Epithelial cell of proximal tubule (primary cell): ENCODE data around the gene B9D1. TPM values are rescaled to one million over a fixed set of nuclear protein-coding genes. Genes with fewer than 3 reads are reported as not detected.
A peak's percentile ranks its signal among the peaks of the same experiment; 100 is the strongest.

Experiments
- DNase-seq: peaks from one replicate; pipeline ENCODE4 v3.0.0-alpha.2; 2011; ENCODE audit warnings: low read depth
- H3K4me3 ChIP-seq: 2 replicates; pipeline ENCODE4 v1.5.1; 2011; ENCODE audit warnings: low read depth, mild to moderate bottlenecking, low read length
- total RNA-seq: library from RNA; depleted of rRNA; stranded (reverse); fragments of >200 nt; gene quantifications from 2 replicates; pipeline ENCODE4 v1.2.3, GENCODE V29; 2015
- TF ChIP-seq, protein P1 (sequence below): conservative IDR thresholded peaks from 2 replicates; pipeline ENCODE4 v1.5.1; 2012; ENCODE audit warnings: low read depth, mild to moderate bottlenecking, low read length

The B9D1 gene
- total RNA-seq, 1 donor from 2014 or later = 44.2 TPM

GRCh38 chr17:19363460-19364035 is 1.0 kb upstream of the B9D1 start:
- no peak for DNase-seq
- TF ChIP-seq, protein P1, sequence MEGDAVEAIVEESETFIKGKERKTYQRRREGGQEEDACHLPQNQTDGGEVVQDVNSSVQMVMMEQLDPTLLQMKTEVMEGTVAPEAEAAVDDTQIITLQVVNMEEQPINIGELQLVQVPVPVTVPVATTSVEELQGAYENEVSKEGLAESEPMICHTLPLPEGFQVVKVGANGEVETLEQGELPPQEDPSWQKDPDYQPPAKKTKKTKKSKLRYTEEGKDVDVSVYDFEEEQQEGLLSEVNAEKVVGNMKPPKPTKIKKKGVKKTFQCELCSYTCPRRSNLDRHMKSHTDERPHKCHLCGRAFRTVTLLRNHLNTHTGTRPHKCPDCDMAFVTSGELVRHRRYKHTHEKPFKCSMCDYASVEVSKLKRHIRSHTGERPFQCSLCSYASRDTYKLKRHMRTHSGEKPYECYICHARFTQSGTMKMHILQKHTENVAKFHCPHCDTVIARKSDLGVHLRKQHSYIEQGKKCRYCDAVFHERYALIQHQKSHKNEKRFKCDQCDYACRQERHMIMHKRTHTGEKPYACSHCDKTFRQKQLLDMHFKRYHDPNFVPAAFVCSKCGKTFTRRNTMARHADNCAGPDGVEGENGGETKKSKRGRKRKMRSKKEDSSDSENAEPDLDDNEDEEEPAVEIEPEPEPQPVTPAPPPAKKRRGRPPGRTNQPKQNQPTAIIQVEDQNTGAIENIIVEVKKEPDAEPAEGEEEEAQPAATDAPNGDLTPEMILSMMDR = no peak
- no peak overlapping the region for H3K4me3 ChIP-seq

DNA sequence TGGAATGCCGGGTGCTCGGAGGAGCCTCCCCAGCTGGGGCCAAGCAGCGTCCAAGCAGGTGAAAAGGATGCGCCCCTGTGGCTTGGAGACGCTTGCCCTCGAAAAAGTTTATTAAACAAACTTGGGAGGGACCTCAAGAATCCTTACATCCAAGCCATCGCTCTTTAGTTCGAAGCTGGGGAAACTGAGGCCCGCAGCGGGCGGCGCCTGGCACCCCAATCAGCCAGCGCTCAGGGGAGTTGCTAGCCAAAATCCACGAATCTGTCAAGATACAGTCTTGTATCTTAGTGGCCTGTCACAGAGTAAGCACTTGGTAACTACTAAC is 553 bp upstream of the B9D1 start:
- peak overlapping the region; percentile 80 for H3K4me3 ChIP-seq

GRCh38 chr17:19361944-19362276 is 613 bp downstream of the B9D1 start:
- TF ChIP-seq, protein P1 = no peak
- no peak for DNase-seq
- peak overlapping the region; percentile 80 for H3K4me3 ChIP-seq

More for the DNA sequence above, 553 bp upstream of the B9D1 start:
- DNase-seq = no peak
- TF ChIP-seq, protein P1 = peak; percentile 16

- no peak for DNase-seq
- TF ChIP-seq, protein P1 = no peak
- H3K4me3 ChIP-seq = peak overlapping the region; percentile 80
Measured at GRCh38 chr17:19361326-19361725, 1.2 kb downstream of the B9D1 start.

DNA sequence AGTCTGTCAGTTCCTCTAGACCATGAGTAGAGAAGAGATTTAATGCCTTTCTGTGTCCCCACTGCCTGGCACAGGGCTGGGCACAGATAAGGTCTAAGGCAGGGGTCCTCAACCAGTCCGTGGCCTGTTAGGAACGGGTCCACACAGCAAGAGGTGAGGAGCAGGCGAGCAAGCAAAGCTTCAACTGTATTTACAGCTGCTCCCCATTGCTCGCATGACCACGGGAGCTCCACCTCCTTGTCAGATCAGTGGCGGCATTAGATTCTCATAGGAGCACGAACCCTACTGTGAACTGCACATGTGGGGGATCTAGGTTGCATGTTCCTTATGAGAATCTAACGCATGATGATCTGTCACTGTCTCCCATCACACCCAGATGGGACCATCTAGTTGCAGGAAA is 1.8 kb downstream of the B9D1 start:
- DNase-seq = no peak
- TF ChIP-seq, protein P1 = no peak
- H3K4me3 ChIP-seq = no peak overlapping the region

GRCh38 chr17:19359856-19360255 is 2.7 kb downstream of the B9D1 start:
- DNase-seq = no peak
- H3K4me3 ChIP-seq = no peak overlapping the region
- TF ChIP-seq, protein P1 = no peak

DNA sequence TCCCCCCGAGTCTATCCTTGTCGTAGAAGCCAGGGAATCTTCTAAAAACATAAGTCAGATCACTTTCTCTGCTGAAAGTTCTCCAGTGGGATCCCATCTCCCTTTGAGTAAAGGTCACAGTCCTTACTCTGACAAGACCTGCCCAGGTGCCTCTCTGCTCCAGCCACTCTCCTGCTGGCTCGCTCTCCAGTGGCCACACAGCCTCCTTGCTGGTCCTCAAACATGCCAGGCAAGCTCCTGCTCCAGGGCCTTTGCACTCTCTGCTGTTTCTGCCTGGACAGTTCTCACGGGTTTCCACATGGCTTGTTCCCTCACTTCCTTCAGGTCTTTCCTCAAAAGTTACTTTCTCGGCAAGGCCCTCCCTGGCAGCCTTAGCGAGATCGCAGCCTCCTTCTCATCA is 3.4 kb downstream of the B9D1 start:
- H3K4me3 ChIP-seq = no peak overlapping the region
- DNase-seq = no peak
- TF ChIP-seq, protein P1 = no peak
